GM10248 (cell line): ENCODE data around the gene PLA1A.

ENCODE experiments used
- CTCF ChIA-PET: fragments of 300-600 bp; sonication (Branson Sonifier 250); formaldehyde crosslinking; extraction: SDS; loops from one replicate; lab custom pipeline; 2021; ENCODE audit warnings: antibody characterized with exemption; lab: Yijun Ruan, JAX
- POLR2A ChIA-PET: fragments of 350-650 bp; sonication (Branson Sonifier 250); formaldehyde crosslinking; extraction: SDS; loops from one replicate; lab custom pipeline; 2020; ENCODE audit warnings: antibody characterized with exemption; lab: Yijun Ruan, JAX
- DNase-seq: peaks from one replicate; pipeline ENCODE4 v3.0.0; 2012; ENCODE audit errors: extremely low spot score
- CTCF ChIP-seq: IDR thresholded peaks from 2 replicates; pipeline ENCODE4 v1.5.1; 2012; ENCODE audit warnings: mild to moderate bottlenecking, low read depth; ENCODE audit errors: extremely low read depth, missing control alignments, control extremely low read depth

The PLA1A gene

GRCh38 chr3:119620899-119621298, 23.2 kb downstream of the PLA1A start:
- POLR2A ChIA-PET: no interaction called here
- TF ChIP-seq CTCF: no peak
- DNase-seq: no peak
- CTCF ChIA-PET: interaction anchor here (1.3 to 4.0 kb wide), 6 partner anchors 8 to 70 kb away, joined by 3 to 26 read pairs (median 5); no protein-coding TSS in a partner anchor

GRCh38 chr3:119624002-119624720, 26.5 kb downstream of the PLA1A start:
- POLR2A ChIA-PET: no interaction called here
- DNase-seq: no peak
- CTCF ChIA-PET: interaction anchor here (1.0 kb wide), 1 partner anchor 23 kb away, joined by 6 read pairs; no protein-coding TSS in a partner anchor
- no peak for TF ChIP-seq CTCF

GRCh38 chr3:119625451-119626153, 27.9 kb downstream of the PLA1A start:
- CTCF ChIA-PET: interaction anchor here (0.6 to 5.5 kb wide), 5 partner anchors 11 to 66 kb away, joined by 3 to 36 read pairs (median 11); partner anchors contain the start of gene CD80
- no peak for DNase-seq
- POLR2A ChIA-PET: no interaction called here

GRCh38 chr3:119626196-119626595, 28.5 kb downstream of the PLA1A start:
- no peak for TF ChIP-seq CTCF
- CTCF ChIA-PET: interaction anchor here (0.8 to 5.5 kb wide), 6 partner anchors 12 to 67 kb away, joined by 3 to 36 read pairs (median 8); partner anchors contain the start of gene CD80
- POLR2A ChIA-PET: no interaction called here
- DNase-seq: no peak

More at GRCh38 chr3:119625451-119626153, 27.9 kb downstream of the PLA1A start:
- no peak for TF ChIP-seq CTCF

GRCh38 chr3:119627461-119627860, 29.8 kb downstream of the PLA1A start:
- DNase-seq: peak; percentile 39
- CTCF ChIA-PET: interaction anchor here (0.9 to 5.5 kb wide), 10 partner anchors 8 to 67 kb away, joined by 3 to 36 read pairs (median 5); no protein-coding TSS in a partner anchor
- POLR2A ChIA-PET: interaction anchor here (1.5 kb wide), 1 partner anchor 32 kb away, joined by 4 read pairs; no protein-coding TSS in a partner anchor
- TF ChIP-seq CTCF: no peak

GRCh38 chr3:119628390-119628789, 30.7 kb downstream of the PLA1A start:
- TF ChIP-seq CTCF: no peak
- ChIA-PET POLR2A (interaction anchor here (0.6 to 1.5 kb wide), 4 partner anchors 8 to 327 kb away, joined by 3 to 4 read pairs (median 3); no protein-coding TSS in a partner anchor), CTCF (interaction anchor here (0.9 to 5.5 kb wide), 7 partner anchors 9 to 52 kb away, joined by 3 to 36 read pairs (median 5); no protein-coding TSS in a partner anchor)
- peak; percentile 47 for DNase-seq
